ENCODE data around the gene EOLA1. TPM values are rescaled to one million over a fixed set of nuclear protein-coding genes. Genes with fewer than 3 reads are reported as not detected.
"Not testable (repeated sequence)": the region's sequence is repeated elsewhere in the genome, so short reads cannot be mapped to it uniquely, and the experiment has no call there.

Gene EOLA1
- total and polyA plus RNA-seq, 2 of the 4 experiments (the other 2 are of a cell fraction): 15.5 to 16.8 TPM

GRCh38 chrX:149585631-149586030, 44.8 kb downstream of the EOLA1 start:
- H3K14ac ChIP-seq (replicated peaks; ENCODE audit: low read depth, low read length); H4K8ac ChIP-seq (ENCODE audit: low read depth in 2 of 2, low read length in 2 of 2); H3K4me2 ChIP-seq (ENCODE audit: low read depth, low read length); H2BK5ac ChIP-seq (ENCODE audit: low read depth, low read length, poor library complexity, severe bottlenecking); H3K4me3 ChIP-seq (ENCODE audit: insufficient read depth, low read depth, low read length); H4K5ac ChIP-seq (ENCODE audit: low read depth, low read length); CTCF ChIA-PET; H4K91ac ChIP-seq (ENCODE audit: insufficient read depth, low read depth, low read length); H3K9me1 ChIP-seq (ENCODE audit: insufficient read depth, low read length); H3K27me3 ChIP-seq (ENCODE audit: control insufficient read depth, insufficient read depth, low read length); POLR2A ChIA-PET (ENCODE audit: unreplicated experiment); H2BK20ac ChIP-seq (ENCODE audit: low read depth, low read length); H3K79me1 ChIP-seq (ENCODE audit: low read depth in 1 of 2, low read length in 2 of 2); H2AK5ac ChIP-seq (ENCODE audit: low read depth, low read length); H3K23ac ChIP-seq (ENCODE audit: low read depth, low read length); BruUV-seq (replicated peaks); H3K4me1 ChIP-seq (ENCODE audit: control insufficient read depth, insufficient read depth, low read length); H2AK9ac ChIP-seq (replicated peaks; ENCODE audit: low read depth, low read length, poor library complexity); ATAC-seq (ENCODE audit: low read depth); in situ Hi-C loops (cut with MboI; ENCODE audit: low sequenced_read_pairs); H3K18ac ChIP-seq (ENCODE audit: low read depth, low read length); H3K4ac ChIP-seq (ENCODE audit: low read depth, low read length); DNase-seq; H2AFZ ChIP-seq (replicated peaks; ENCODE audit: low read length, poor library complexity); dilution Hi-C loops (cut with HindIII; ENCODE audit: low sequenced_read_pairs, unreplicated experiment); H3K36me3 ChIP-seq (ENCODE audit: control insufficient read depth, insufficient read depth, low read length); H3K9me3 ChIP-seq (ENCODE audit: control insufficient read depth, insufficient read depth, low read length); H2BK15ac ChIP-seq (ENCODE audit: low read depth, low read length); H4K20me1 ChIP-seq (ENCODE audit: insufficient read depth, low read length); intact Hi-C loops (cut with micrococcal nuclease); H3K27ac ChIP-seq (ENCODE audit: insufficient read depth, low read length); H2BK120ac ChIP-seq (ENCODE audit: low read depth, low read length); H3K56ac ChIP-seq (ENCODE audit: extremely low read depth, insufficient read depth, low read length); H3K9ac ChIP-seq (ENCODE audit: low read depth, low read length): not testable (repeated sequence)
- WGBS, 2 experiments (ENCODE audit: extremely low coverage in 2 of 2, insufficient read length in 1 of 2): no CpG with 5 or more reads among the region's 17 CpGs

GRCh38 chrX:149587359-149587758, 46.5 kb downstream of the EOLA1 start, which contains the start of gene MAGEA9B:
Gene MAGEA9B, minus strand, starts transcription at chrX:149587459. Its CDS starts 4,280 bp downstream, at chrX:149583179.
- H3K4me2 ChIP-seq (ENCODE audit: low read depth, low read length); DNase-seq; POLR2A ChIA-PET (ENCODE audit: unreplicated experiment); H3K27me3 ChIP-seq (ENCODE audit: control insufficient read depth, insufficient read depth, low read length); H2AFZ ChIP-seq (replicated peaks; ENCODE audit: low read length, poor library complexity); H3K14ac ChIP-seq (replicated peaks; ENCODE audit: low read depth, low read length); H2AK9ac ChIP-seq (replicated peaks; ENCODE audit: low read depth, low read length, poor library complexity); H3K9ac ChIP-seq (ENCODE audit: low read depth, low read length); H4K8ac ChIP-seq (ENCODE audit: low read depth in 2 of 2, low read length in 2 of 2); H2BK120ac ChIP-seq (ENCODE audit: low read depth, low read length); H3K79me1 ChIP-seq (ENCODE audit: low read depth in 1 of 2, low read length in 2 of 2); in situ Hi-C loops (cut with MboI; ENCODE audit: low sequenced_read_pairs); H3K4me1 ChIP-seq (ENCODE audit: control insufficient read depth, insufficient read depth, low read length); ATAC-seq (ENCODE audit: low read depth); H3K9me3 ChIP-seq (ENCODE audit: control insufficient read depth, insufficient read depth, low read length); H2BK15ac ChIP-seq (ENCODE audit: low read depth, low read length); H3K36me3 ChIP-seq (ENCODE audit: control insufficient read depth, insufficient read depth, low read length); H3K9me1 ChIP-seq (ENCODE audit: insufficient read depth, low read length); H2AK5ac ChIP-seq (ENCODE audit: low read depth, low read length); H3K56ac ChIP-seq (ENCODE audit: extremely low read depth, insufficient read depth, low read length); H3K23ac ChIP-seq (ENCODE audit: low read depth, low read length); BruUV-seq (replicated peaks); H4K5ac ChIP-seq (ENCODE audit: low read depth, low read length); intact Hi-C loops (cut with micrococcal nuclease); H2BK5ac ChIP-seq (ENCODE audit: low read depth, low read length, poor library complexity, severe bottlenecking); H3K27ac ChIP-seq (ENCODE audit: insufficient read depth, low read length); CTCF ChIA-PET; H4K91ac ChIP-seq (ENCODE audit: insufficient read depth, low read depth, low read length); H4K20me1 ChIP-seq (ENCODE audit: insufficient read depth, low read length); H2BK20ac ChIP-seq (ENCODE audit: low read depth, low read length); H3K4ac ChIP-seq (ENCODE audit: low read depth, low read length); H3K4me3 ChIP-seq (ENCODE audit: insufficient read depth, low read depth, low read length); H3K18ac ChIP-seq (ENCODE audit: low read depth, low read length); dilution Hi-C loops (cut with HindIII; ENCODE audit: low sequenced_read_pairs, unreplicated experiment): not testable (repeated sequence)
- WGBS, 2 experiments (ENCODE audit: extremely low coverage in 2 of 2, insufficient read length in 1 of 2): no CpG with 5 or more reads among the region's 12 CpGs
